Dedifferentiated amniotic fluid mesenchymal stem cell (primary cell): ENCODE measurements around the gene OBP2A.
"Not testable (repeated sequence)": the region's sequence is repeated elsewhere in the genome, so short reads cannot be mapped to it uniquely, and the experiment has no call there.

Source experiments
- DNase-seq: peaks from one replicate; pipeline ENCODE4 v3.0.0-alpha.2; 2016; ENCODE audit errors: extremely low spot score

The OBP2A gene

GRCh38 chr9:135545646-135546176 lies at the start of gene OBP2A:
TSS of gene OBP2A (plus strand) at chr9:135546126. CDS start at chr9:135546181, 55 bp downstream.
- DNase-seq = not testable (repeated sequence)

- no peak for DNase-seq
These were observed 47.4 kb upstream of the OBP2A start for GRCh38 chr9:135498381-135499126.

GRCh38 chr9:135499326-135500070 lies 46.4 kb upstream of the OBP2A start:
- DNase-seq = peak; percentile 84

- DNase-seq = peak; percentile 18
These were observed 45.8 kb upstream of the OBP2A start for GRCh38 chr9:135500071-135500524.

GRCh38 chr9:135500525-135501260 lies 45.2 kb upstream of the OBP2A start, which contains the start of gene MRPS2:
TSS of gene MRPS2 (plus strand) at chr9:135500682. CDS start at chr9:135500711, 29 bp downstream.
- peak; percentile 67 for DNase-seq

- DNase-seq = no peak
These were observed 44.4 kb upstream of the OBP2A start for GRCh38 chr9:135501261-135502167.

GRCh38 chr9:135502168-135502872 lies 43.6 kb upstream of the OBP2A start:
- DNase-seq = no peak

GRCh38 chr9:135502873-135503321 lies 43.0 kb upstream of the OBP2A start:
- no peak for DNase-seq

- no peak for DNase-seq
These were observed 42.3 kb upstream of the OBP2A start for GRCh38 chr9:135503371-135504261.

GRCh38 chr9:135504262-135505243 lies 41.4 kb upstream of the OBP2A start:
- DNase-seq = no peak

GRCh38 chr9:135505406-135506187 lies 40.3 kb upstream of the OBP2A start:
- DNase-seq = no peak

- no peak for DNase-seq
These were observed 39.4 kb upstream of the OBP2A start for GRCh38 chr9:135506327-135507103.

GRCh38 chr9:135507104-135508035 lies 38.6 kb upstream of the OBP2A start:
- no peak for DNase-seq

GRCh38 chr9:135508211-135508820 lies 37.6 kb upstream of the OBP2A start:
- DNase-seq = no peak

GRCh38 chr9:135509458-135509857 lies 36.5 kb upstream of the OBP2A start:
- no peak for DNase-seq
